PC-3 (cell line): Measurements from ENCODE around the gene UBE3C. TPM values are rescaled to one million over a fixed set of nuclear protein-coding genes. Genes with fewer than 3 reads are reported as not detected.

ENCODE experiments used
- ATAC-seq: fragments of 200-7000 bp; cut with Tn5 transposase; 2 replicates; pipeline ENCODE4 v1.9.1; 2020; ENCODE audit warnings: mild to moderate bottlenecking, moderate library complexity
- BruUV-seq: library from RNA; stranded (reverse); fragments of 400-500 nt; replicated peaks from 2 replicates; lab custom pipeline; 2021; lab: Mats Ljungman, UMichigan
- CTCF ChIA-PET: fragments of 300-600 bp; sonication (Branson Sonifier 250); formaldehyde crosslinking; loops from one replicate; lab custom pipeline; 2022; ENCODE audit warnings: antibody characterized with exemption; lab: Charles Lee
- POLR2A ChIA-PET: fragments of 300-600 bp; sonication (Branson Sonifier 250); formaldehyde crosslinking; loops from one replicate; lab custom pipeline; 2022; ENCODE audit warnings: antibody characterized with exemption; ENCODE audit not compliant: unreplicated experiment; lab: Charles Lee
- DNase-seq: peaks from one replicate; pipeline ENCODE4 v3.0.0-alpha.2; 2015
- H2AFZ ChIP-seq: fragments of 300-600 bp; sonication (generic); 2 replicates; pipeline ENCODE4 v1.6.0; 2016; ENCODE audit warnings: antibody characterized with exemption, low read length
- H3F3A ChIP-seq: fragments of 300-600 bp; sonication (generic); one replicate; pipeline ENCODE4 v1.6.0; 2017; ENCODE audit warnings: antibody characterized with exemption, low read length, control low read depth, mild to moderate bottlenecking; ENCODE audit not compliant: unreplicated experiment
- H3K27ac ChIP-seq: fragments of 300-600 bp; sonication (generic); 2 replicates; pipeline ENCODE4 v1.5.1; 2016; ENCODE audit warnings: mild to moderate bottlenecking, low read length
- H3K27me3 ChIP-seq: fragments of 300-600 bp; sonication (generic); 2 replicates; pipeline ENCODE4 v1.6.1; 2016; ENCODE audit warnings: low read length, mixed read lengths
- H3K36me3 ChIP-seq: fragments of 300-600 bp; sonication (generic); 2 replicates; pipeline ENCODE4 v1.6.1; 2016; ENCODE audit warnings: low read depth, mixed run types, low read length, mixed read lengths
- H3K4me1 ChIP-seq: fragments of 300-600 bp; sonication (generic); 2 replicates; pipeline ENCODE4 v1.5.1; 2016; ENCODE audit warnings: low read length; ENCODE audit not compliant: insufficient read depth
- H3K4me2 ChIP-seq: fragments of 300-600 bp; sonication (generic); 2 replicates; pipeline ENCODE4 v1.6.0; 2016; ENCODE audit warnings: low read length
- H3K4me3 ChIP-seq: fragments of 300-600 bp; sonication (generic); 2 replicates; pipeline ENCODE4 v1.5.1; 2016; ENCODE audit warnings: mild to moderate bottlenecking, low read length, mixed read lengths
- H3K79me2 ChIP-seq: fragments of 300-600 bp; sonication (generic); 2 replicates; pipeline ENCODE4 v1.6.1; 2017; ENCODE audit warnings: low read length, mixed read lengths
- H3K9ac ChIP-seq: fragments of 300-600 bp; sonication (generic); 2 replicates; pipeline ENCODE4 v1.6.0; 2016; ENCODE audit warnings: mild to moderate bottlenecking, low read length
- H3K9me2 ChIP-seq: fragments of 300-600 bp; sonication (generic); replicated peaks from 2 replicates; pipeline ENCODE4 v1.6.1; 2016; ENCODE audit warnings: mixed run types, low read length, mixed read lengths
- H3K9me3 ChIP-seq: fragments of 300-600 bp; sonication (generic); 2 replicates; pipeline ENCODE4 v1.6.1; 2016; ENCODE audit warnings: low read length, mixed read lengths
- H4K20me1 ChIP-seq: fragments of 300-600 bp; sonication (generic); 2 replicates; pipeline ENCODE4 v1.6.1; 2016; ENCODE audit warnings: low read length, mixed read lengths
- CTCF ChIP-seq: fragments of 300-600 bp; sonication (generic); conservative IDR thresholded peaks from 2 replicates; pipeline ENCODE4 v1.5.1; 2017; ENCODE audit warnings: antibody characterized with exemption, low read depth, mild to moderate bottlenecking, low read length
- EZH2 ChIP-seq: fragments of 300-600 bp; sonication (generic); IDR thresholded peaks from one replicate; pipeline ENCODE4 v1.6.1; 2017; ENCODE audit warnings: antibody characterized with exemption, mild to moderate bottlenecking, low read length; ENCODE audit not compliant: unreplicated experiment
- EZH2phosphoT487 ChIP-seq: fragments of 300-600 bp; sonication (generic); IDR thresholded peaks from 2 replicates; pipeline ENCODE4 v1.6.1; 2018; ENCODE audit warnings: mild to moderate bottlenecking, antibody characterized with exemption, low read length, borderline replicate concordance
- intact Hi-C: fragments of 100-400 bp; cut with micrococcal nuclease; formaldehyde crosslinking; loops from 2 replicates; pipeline ENCODE4 v1.9.0; 2023
- total RNA-seq: library from RNA; depleted of rRNA; stranded (reverse); fragments of >200 nt; gene quantifications from 2 replicates; pipeline ENCODE4 v1.2.3, GENCODE V29; 2014

Gene UBE3C
- total RNA-seq, 1 experiment from 2014 or later: 86.6 TPM

GRCh38 chr7:157239571-157240270 is 101.0 kb downstream of the UBE3C start:
- ATAC-seq (no peak), DNase-seq (no peak)
- Histone ChIP-seq H3F3A (no peaks in the 10 kb centered on the region), H3K27me3 (no peaks in the 10 kb centered on the region), H3K4me3 (no peak overlapping the region), H2AFZ (no peak overlapping the region), H3K36me3 (peaks cover 19% of the 10 kb centered on the region), H3K9ac (no peak overlapping the region), H3K9me3 (no peaks in the 10 kb centered on the region), H3K4me1 (0 out of 2 replicates have a peak, but pooled peaks cover 11% of the 10 kb centered on the region), H4K20me1 (no peaks in the 10 kb centered on the region), H3K27ac (no peak overlapping the region), H3K9me2 (no peaks in the 10 kb centered on the region), H3K79me2 (no peaks in the 10 kb centered on the region), H3K4me2 (no peak overlapping the region)
- BruUV-seq: no TSS peak
- intact Hi-C loops: no loop called here
- no peak for TF ChIP-seq CTCF
- TF ChIP-seq EZH2phosphoT487: no peak
- TF ChIP-seq EZH2: no peak
- ChIA-PET CTCF (no interaction called here), POLR2A (no interaction called here)

GRCh38 chr7:157241631-157242030 is 102.9 kb downstream of the UBE3C start:
- Histone ChIP-seq H2AFZ (no peak overlapping the region), H3F3A (no peaks in the 10 kb centered on the region), H3K9ac (no peak overlapping the region), H3K27me3 (no peaks in the 10 kb centered on the region), H4K20me1 (no peaks in the 10 kb centered on the region), H3K79me2 (no peaks in the 10 kb centered on the region), H3K36me3 (peaks cover 19% of the 10 kb centered on the region), H3K9me3 (no peaks in the 10 kb centered on the region), H3K4me2 (no peak overlapping the region), H3K27ac (no peak overlapping the region), H3K9me2 (no peaks in the 10 kb centered on the region), H3K4me3 (no peak overlapping the region), H3K4me1 (no peaks in the 10 kb centered on the region)
- no TSS peak for BruUV-seq
- ChIA-PET POLR2A (no interaction called here), CTCF (no interaction called here)
- TF ChIP-seq CTCF (no peak), EZH2phosphoT487 (no peak), EZH2 (no peak)
- intact Hi-C loops: no loop called here
- DNase-seq: no peak
- ATAC-seq: no peak

- H3K27ac ChIP-seq: no peak overlapping the region
- H3F3A ChIP-seq: no peaks in the 10 kb centered on the region
- H3K9me3 ChIP-seq: no peaks in the 10 kb centered on the region
- no peaks in the 10 kb centered on the region for H3K4me1 ChIP-seq
- H3K4me2 ChIP-seq: no peak overlapping the region
- intact Hi-C loops: no loop called here
- no peak overlapping the region for H3K9ac ChIP-seq
- ChIA-PET CTCF (no interaction called here), POLR2A (no interaction called here)
- no peak overlapping the region for H2AFZ ChIP-seq
- no peaks in the 10 kb centered on the region for H3K9me2 ChIP-seq
- no peak overlapping the region for H3K4me3 ChIP-seq
- no peaks in the 10 kb centered on the region for H4K20me1 ChIP-seq
- H3K27me3 ChIP-seq: no peaks in the 10 kb centered on the region
- TF ChIP-seq EZH2 (no peak), CTCF (no peak), EZH2phosphoT487 (no peak)
- no TSS peak for BruUV-seq
- DNase-seq: no peak
- 0 out of 2 replicates have a peak, but pooled peaks cover 9% of the 10 kb centered on the region for H3K36me3 ChIP-seq
- ATAC-seq: no peak
- no peaks in the 10 kb centered on the region for H3K79me2 ChIP-seq
Observed at GRCh38 chr7:157244516-157245294, 106.0 kb downstream of the UBE3C start.
